Hematopoietic multipotent progenitor cell treated with erythropoietin and hydrocortisone succinate and interleukin-3 and kit ligand, for 15 days (in vitro differentiated cells): ENCODE measurements around the gene LRMDA.
"Not testable (repeated sequence)": the region's sequence is repeated elsewhere in the genome, so short reads cannot be mapped to it uniquely, and the experiment has no call there.

Source experiments
- DNase-seq: peaks from one replicate; pipeline ENCODE4 v3.0.0-alpha.2; 2015; ENCODE audit warnings: low spot score

The LRMDA gene

DNA sequence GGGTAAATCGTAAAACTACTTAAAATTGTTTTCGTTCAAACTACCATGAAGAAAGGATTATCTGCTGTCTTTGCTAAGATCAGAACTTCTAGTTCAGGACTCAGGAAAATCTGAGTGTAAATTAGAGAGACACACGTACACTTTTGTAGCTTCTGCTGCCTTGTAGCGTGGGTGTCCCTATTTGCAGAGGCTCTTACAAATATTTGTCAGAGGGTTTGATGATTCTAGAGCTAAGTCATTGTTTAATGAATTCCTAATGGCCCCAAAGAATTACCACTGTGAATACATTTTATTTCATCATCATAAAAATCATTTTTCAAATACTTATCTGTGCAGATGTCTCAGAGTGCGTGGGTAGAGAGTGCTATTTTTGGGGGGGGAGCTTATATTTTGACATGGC lies 314.9 kb downstream of the LRMDA start:
- no peak for DNase-seq

GRCh38 chr10:75750093-75750875 lies 318.9 kb downstream of the LRMDA start:
- not testable (repeated sequence) for DNase-seq

DNA sequence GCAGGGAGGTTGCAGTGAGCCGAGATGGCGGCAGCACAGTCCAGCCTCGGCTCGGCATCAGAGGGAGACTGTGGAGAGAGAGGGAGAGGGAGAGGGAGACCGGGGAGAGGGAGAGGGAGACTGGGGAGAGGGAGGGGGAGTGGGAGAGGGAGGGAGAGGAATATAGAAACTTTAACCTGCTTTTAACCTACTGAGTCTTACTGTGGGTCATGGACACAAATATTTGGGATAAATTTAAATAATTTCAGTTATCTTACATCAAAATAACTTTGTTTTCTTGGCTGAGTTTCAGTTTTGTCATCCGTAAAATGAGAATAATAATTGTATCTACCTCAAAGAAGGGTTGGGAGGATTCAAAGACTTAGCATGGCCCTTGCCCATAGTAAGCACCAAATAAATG lies 319.8 kb downstream of the LRMDA start:
- no peak for DNase-seq

GRCh38 chr10:75753621-75754020 lies 322.2 kb downstream of the LRMDA start:
- no peak for DNase-seq

GRCh38 chr10:75754096-75754831 lies 322.8 kb downstream of the LRMDA start:
- DNase-seq = no peak

GRCh38 chr10:75755528-75755927 lies 324.1 kb downstream of the LRMDA start:
- DNase-seq = no peak

DNA sequence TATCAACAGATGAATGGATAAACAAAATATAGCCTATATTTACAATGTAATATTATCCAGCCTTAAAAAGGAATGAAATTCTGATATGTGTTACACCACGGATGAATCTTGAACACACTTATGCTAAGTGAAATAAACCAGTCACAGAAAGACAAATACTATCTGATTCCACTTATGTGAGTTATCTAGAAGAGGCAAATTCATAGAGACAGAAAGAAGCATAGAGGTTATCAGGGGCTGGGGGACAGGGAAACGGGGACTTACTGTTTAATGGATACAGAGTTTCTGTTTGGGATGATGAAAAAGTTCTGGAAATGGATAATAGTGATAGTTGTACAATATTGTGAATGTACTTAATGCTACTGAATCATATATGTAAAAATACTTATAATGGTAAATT lies 329.9 kb downstream of the LRMDA start:
- no peak for DNase-seq

DNA sequence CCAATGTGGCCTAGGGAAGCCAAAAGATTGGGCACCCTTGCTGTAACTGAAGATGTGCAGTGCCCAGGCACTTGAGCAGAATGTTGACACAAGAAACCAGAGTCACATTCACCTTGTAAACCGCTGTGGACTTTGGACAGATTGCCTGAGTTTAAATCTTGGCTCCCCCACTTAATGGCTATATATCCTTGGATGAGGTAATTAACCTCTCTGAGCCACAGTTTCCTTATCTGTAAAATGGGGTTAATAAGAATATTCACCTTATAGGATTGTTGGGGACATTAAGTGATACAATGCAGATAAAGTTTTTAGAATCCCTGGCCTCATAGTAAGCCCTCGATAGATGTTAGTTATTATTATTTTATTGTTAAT lies 331.0 kb downstream of the LRMDA start:
- no peak for DNase-seq

DNA sequence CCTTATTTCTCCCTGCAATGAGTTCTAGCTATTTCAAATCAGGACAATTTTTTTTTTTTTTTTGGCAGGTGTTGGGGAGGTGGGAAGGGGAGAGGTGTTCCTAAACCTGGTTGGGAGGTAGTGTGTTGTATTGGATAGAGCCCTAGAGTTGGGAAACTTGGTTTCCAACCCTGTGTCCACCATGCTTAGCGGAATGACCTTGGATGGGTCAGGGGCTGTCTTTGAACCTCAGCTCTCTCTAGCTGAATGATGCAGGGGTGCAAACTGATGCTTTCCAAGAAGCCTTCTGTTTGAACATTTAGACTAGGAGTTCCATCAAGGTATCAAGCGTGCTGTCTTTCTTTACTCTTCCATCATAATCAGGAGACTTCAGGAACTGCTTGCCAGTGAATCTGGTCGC lies 332.2 kb downstream of the LRMDA start:
- no peak for DNase-seq

- no peak for DNase-seq
These were observed 333.8 kb downstream of the LRMDA start for GRCh38 chr10:75764974-75765788.

- DNase-seq = no peak
These were observed 334.3 kb downstream of the LRMDA start for GRCh38 chr10:75765789-75766096.

GRCh38 chr10:75766106-75766505 lies 334.7 kb downstream of the LRMDA start:
- DNase-seq = no peak

GRCh38 chr10:75766752-75767151 lies 335.3 kb downstream of the LRMDA start:
- DNase-seq = not testable (repeated sequence)

DNA sequence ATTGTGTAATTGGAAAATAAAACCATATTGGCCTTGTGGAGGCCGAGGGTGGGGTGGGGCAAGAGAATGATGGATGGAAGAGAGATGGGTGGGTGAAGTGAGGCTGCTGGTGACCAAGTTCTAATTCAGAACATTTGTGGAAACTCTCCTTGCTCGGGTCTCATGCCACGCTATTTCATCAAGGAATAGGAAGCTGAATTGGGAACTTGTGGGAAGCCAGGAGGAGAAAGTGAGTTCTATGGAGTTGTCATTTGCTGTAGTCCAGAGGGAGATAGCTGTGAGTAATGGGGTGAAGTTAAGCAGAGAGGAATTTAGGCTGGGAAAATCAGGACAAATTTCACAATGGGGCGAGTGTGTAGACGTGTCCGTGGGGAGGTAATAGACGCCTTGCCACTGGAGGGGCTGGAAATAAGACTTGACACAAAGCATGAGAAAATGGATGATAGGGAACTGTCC lies 339.2 kb downstream of the LRMDA start:
- no peak for DNase-seq

- no peak for DNase-seq
These were observed 340.2 kb downstream of the LRMDA start for GRCh38 chr10:75771606-75772005.

GRCh38 chr10:75772153-75772887 lies 340.9 kb downstream of the LRMDA start:
- peak; percentile 27 for DNase-seq

- no peak for DNase-seq
These were observed 341.9 kb downstream of the LRMDA start for GRCh38 chr10:75773231-75773780.

DNA sequence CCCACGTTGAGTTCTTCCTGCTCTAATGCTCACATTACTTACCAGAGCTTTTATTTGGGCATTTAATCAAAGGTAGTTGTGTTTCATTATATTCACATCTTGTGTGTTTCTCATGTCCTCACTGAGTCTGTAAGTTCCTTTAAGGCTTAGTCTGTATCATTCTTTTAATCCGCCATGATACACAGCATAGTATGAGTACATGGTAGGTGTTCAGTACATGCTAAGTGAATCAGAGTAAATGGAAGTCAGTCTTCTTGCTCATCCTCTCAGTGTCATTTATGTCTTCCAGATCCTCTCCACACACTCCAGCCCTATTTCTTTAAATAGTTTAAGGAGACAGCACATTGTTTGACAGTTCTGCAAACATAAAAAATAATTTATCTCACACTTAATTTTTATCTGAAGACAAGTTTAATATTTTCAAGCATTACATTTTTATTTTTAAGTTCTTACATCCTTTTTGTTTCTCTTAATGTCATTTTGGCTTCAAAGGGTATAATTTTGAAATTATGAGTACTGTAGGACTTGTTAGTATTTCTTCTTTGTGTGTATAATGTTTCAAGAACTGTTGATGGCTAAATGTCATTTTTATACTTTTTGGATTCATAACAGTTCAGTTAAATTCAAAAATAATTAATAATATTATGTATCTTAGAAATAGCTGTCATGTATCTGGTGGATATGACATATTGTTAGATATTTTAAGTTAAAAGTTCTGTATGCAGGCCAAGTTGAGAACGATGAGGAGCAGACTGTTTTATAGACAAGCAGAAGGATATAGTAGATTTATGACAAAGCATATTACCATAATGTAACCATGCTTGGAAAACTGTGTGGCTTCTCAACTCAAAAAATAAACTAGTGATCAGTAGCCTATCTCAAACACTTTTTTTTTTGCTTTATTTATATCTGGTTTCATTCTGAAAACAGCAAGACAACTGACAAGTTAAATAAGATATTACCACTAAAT lies 342.7 kb downstream of the LRMDA start:
- no peak for DNase-seq

DNA sequence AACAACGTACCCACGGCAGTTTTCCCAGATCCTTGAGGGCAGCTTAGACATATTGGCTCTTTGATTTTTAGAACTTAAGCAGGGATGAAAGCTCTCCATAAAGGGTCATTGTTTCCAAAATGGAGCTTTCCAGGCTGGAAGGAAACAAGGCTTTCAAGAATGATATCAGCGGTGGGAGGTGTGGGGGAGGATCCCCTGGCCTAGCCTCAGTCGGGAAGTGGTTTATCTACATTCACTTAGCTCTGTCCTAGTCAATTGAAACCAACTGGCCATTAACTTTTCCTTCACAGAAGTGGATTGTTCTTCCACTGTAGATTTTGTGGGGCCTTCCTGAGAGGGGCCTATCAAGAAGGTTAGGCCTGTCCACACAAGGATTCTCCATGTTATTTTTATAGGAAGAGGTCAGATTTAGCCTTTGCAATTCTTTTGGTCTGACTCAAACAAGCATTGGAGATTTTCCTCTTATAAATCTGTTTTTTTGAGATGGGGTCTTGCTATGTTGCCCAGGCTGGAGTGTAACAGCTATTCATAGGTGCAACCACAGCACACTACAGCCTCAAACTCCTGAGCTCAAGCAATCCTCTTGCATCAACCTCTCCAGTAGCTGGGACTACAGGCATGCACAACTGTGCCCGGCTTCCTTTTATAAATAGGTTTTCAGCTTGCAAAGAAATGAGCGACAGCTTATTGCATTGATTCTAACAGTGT lies 343.5 kb downstream of the LRMDA start:
- no peak for DNase-seq
